ENCODE results near the gene VEGFA.

The VEGFA gene

GRCh38 chr6:43772681-43773049 lies 2.7 kb downstream of the VEGFA start:
- no peak for DNase-seq (ENCODE audit: low read depth in 2 of 2)

- DNase-seq (ENCODE audit: low read depth in 2 of 2) = peak in 1 of 2 donors; percentile 47
These were observed 3.3 kb downstream of the VEGFA start for GRCh38 chr6:43773050-43773979.

GRCh38 chr6:43773980-43774775 lies 4.2 kb downstream of the VEGFA start:
- no peak for DNase-seq (ENCODE audit: low read depth in 2 of 2)

- peak in 1 of 2 donors; percentile 60 for DNase-seq (ENCODE audit: low read depth in 2 of 2)
These were observed 4.9 kb downstream of the VEGFA start for GRCh38 chr6:43774776-43775534.

- no peak for DNase-seq (ENCODE audit: low read depth in 2 of 2)
These were observed 5.5 kb downstream of the VEGFA start for GRCh38 chr6:43775535-43775885.

- DNase-seq (ENCODE audit: low read depth in 2 of 2) = no peak
These were observed 6.2 kb downstream of the VEGFA start for GRCh38 chr6:43776115-43776798.

GRCh38 chr6:43776799-43777776 lies 7.1 kb downstream of the VEGFA start:
- DNase-seq (ENCODE audit: low read depth in 2 of 2) = no peak

GRCh38 chr6:43778131-43778855 lies 8.3 kb downstream of the VEGFA start:
- no peak for DNase-seq (ENCODE audit: low read depth in 2 of 2)

- no peak for DNase-seq (ENCODE audit: low read depth in 2 of 2)
These were observed 9.2 kb downstream of the VEGFA start for GRCh38 chr6:43778976-43779851.

- no peak for DNase-seq (ENCODE audit: low read depth in 2 of 2)
These were observed 9.8 kb downstream of the VEGFA start for GRCh38 chr6:43779852-43780236.

- DNase-seq (ENCODE audit: low read depth in 2 of 2) = no peak
These were observed 10.3 kb downstream of the VEGFA start for GRCh38 chr6:43780293-43780692.

- no peak for DNase-seq (ENCODE audit: low read depth in 2 of 2)
These were observed 11.2 kb downstream of the VEGFA start for GRCh38 chr6:43780941-43781928.

- DNase-seq (ENCODE audit: low read depth in 2 of 2) = no peak
These were observed 12.1 kb downstream of the VEGFA start for GRCh38 chr6:43781941-43782704.

GRCh38 chr6:43782764-43783513 lies 12.9 kb downstream of the VEGFA start:
- no peak for DNase-seq (ENCODE audit: low read depth in 2 of 2)

GRCh38 chr6:43784049-43784855 lies 14.2 kb downstream of the VEGFA start:
- no peak for DNase-seq (ENCODE audit: low read depth in 2 of 2)

Measured in activated CD4-positive, alpha-beta T cell treated with anti-CD3 and anti-CD28 coated beads for 24 hours (primary cell).